Measurements from ENCODE around the gene TSSC4. TPM values are rescaled to one million over a fixed set of nuclear protein-coding genes. Genes with fewer than 3 reads are reported as not detected.

TSSC4 gene
- total RNA-seq, 4 donors from 2014 or later, result 37.5 to 62.3 (median 45.1) TPM

GRCh38 chr11:2444821-2445745, 44.5 kb downstream of the TSSC4 start, which contains the start of gene KCNQ1:
Gene KCNQ1 (plus strand): TSS chr11:2445008. CDS start chr11:2445099, 91 bp downstream.
- peak; percentile 88 to 90 for DNase-seq
- H3K9me3 ChIP-seq, result no peaks in the 10 kb centered on the region
- intact Hi-C loops (cut with DNase I), result no loop called here
- TF ChIP-seq POLR2A (IDR thresholded peaks at IDR 0.05) (peak; percentile 80 to 88), CTCF (IDR thresholded peaks at IDR 0.05) (peak in 3 of 6 experiments; percentile 12 to 39 (median 27))
- no peaks in the 10 kb centered on the region for H3K27me3 ChIP-seq
- H3K36me3 ChIP-seq, result no peaks in the 10 kb centered on the region
- H3K4me3 ChIP-seq (replicated peaks in 1 of 3), result peak within 1 kb of the TSS; percentile 47 to 69 (median 52)
- peak within 1 kb of the TSS; percentile 8 to 65 (median 61) for H3K27ac ChIP-seq
- peaks cover 24 to 33% of the 10 kb centered on the region in 2 donors for H3K4me1 ChIP-seq
- WGBS, 2 donors, result 0 to 5% methylated on average over 1 to 20 of the region's 116 CpGs

GRCh38 chr11:2445746-2446551, 45.4 kb downstream of the TSSC4 start:
- peak overlapping the region; percentile 47 to 69 (median 52) for H3K4me3 ChIP-seq (replicated peaks in 1 of 3)
- 22 to 30% methylated on average over 7 to 14 of the region's 23 CpGs for WGBS, 2 donors

GRCh38 chr11:2446590-2447252, 46.2 kb downstream of the TSSC4 start:
- Histone ChIP-seq H3K36me3 (no peaks in the 10 kb centered on the region), H3K27me3 (no peaks in the 10 kb centered on the region), H3K27ac (peak overlapping the region; percentile 43 to 65 (median 61)), H3K9me3 (no peaks in the 10 kb centered on the region), H3K4me1 (peaks cover 24 to 33% of the 10 kb centered on the region in 2 donors), H3K4me3 (replicated peaks in 1 of 3) (peak overlapping the region in 1 of 3 donors; percentile 52)
- peak in 1 of 2 donors; percentile 26 for DNase-seq
- intact Hi-C loops (cut with DNase I), result no loop called here
- TF ChIP-seq POLR2A (IDR thresholded peaks at IDR 0.05) (no peak), CTCF (IDR thresholded peaks at IDR 0.05) (no peak)
- WGBS, 2 donors, result 70 to 74% methylated on average over 12 to 15 of the region's 15 CpGs

More at GRCh38 chr11:2445746-2446551, 45.4 kb downstream of the TSSC4 start:
- TF ChIP-seq CTCF (IDR thresholded peaks at IDR 0.05) (no peak), POLR2A (IDR thresholded peaks at IDR 0.05) (peak in 1 of 2 donors; percentile 35)
- Histone ChIP-seq H3K27ac (peak overlapping the region; percentile 8 to 65 (median 61)), H3K9me3 (no peaks in the 10 kb centered on the region), H3K4me1 (peaks cover 24 to 33% of the 10 kb centered on the region in 2 donors), H3K27me3 (no peaks in the 10 kb centered on the region), H3K36me3 (no peaks in the 10 kb centered on the region)
- peak; percentile 82 to 85 for DNase-seq
- intact Hi-C loops (cut with DNase I), result no loop called here

- Histone ChIP-seq H3K27ac (peak overlapping the region in 2 of 3 donors; percentile 3 to 43), H3K27me3 (no peaks in the 10 kb centered on the region), H3K4me3 (replicated peaks in 1 of 3) (no peak overlapping the region), H3K9me3 (no peaks in the 10 kb centered on the region), H3K36me3 (no peaks in the 10 kb centered on the region), H3K4me1 (peaks cover 24 to 33% of the 10 kb centered on the region in 2 donors)
- 84 to 85% methylated on average over 9 to 11 of the region's 12 CpGs for WGBS, 2 donors
- TF ChIP-seq POLR2A (IDR thresholded peaks at IDR 0.05) (no peak), CTCF (IDR thresholded peaks at IDR 0.05) (no peak)
- intact Hi-C loops (cut with DNase I), result no loop called here
- no peak for DNase-seq
These were observed 46.9 kb downstream of the TSSC4 start for GRCh38 chr11:2447253-2447950.
